IPS-15b (cell line): ENCODE results near the gene CYBRD1.
"Not testable (repeated sequence)": the region's sequence is repeated elsewhere in the genome, so short reads cannot be mapped to it uniquely, and the experiment has no call there.

Experiments used
- H3K27me3 ChIP-seq: one replicate; pipeline ENCODE4 v1.6.1; 2013; ENCODE audit warnings: low read length; ENCODE audit not compliant: control insufficient read depth, insufficient read depth
- H3K36me3 ChIP-seq: one replicate; pipeline ENCODE4 v1.6.1; 2013; ENCODE audit warnings: low read length; ENCODE audit not compliant: control insufficient read depth, insufficient read depth
- H3K4me1 ChIP-seq: one replicate; pipeline ENCODE4 v1.6.1; 2013; ENCODE audit warnings: mild to moderate bottlenecking, low read length; ENCODE audit not compliant: control insufficient read depth, insufficient read depth
- H3K4me3 ChIP-seq: one replicate; pipeline ENCODE4 v1.5.1; 2013; ENCODE audit warnings: low read depth, low read length
- H3K9ac ChIP-seq: one replicate; pipeline ENCODE4 v1.6.1; 2013; ENCODE audit warnings: low read depth, mild to moderate bottlenecking, low read length
- H3K9me3 ChIP-seq: one replicate; pipeline ENCODE4 v1.6.1; 2013; ENCODE audit warnings: mild to moderate bottlenecking, low read length; ENCODE audit not compliant: control insufficient read depth, insufficient read depth

Gene CYBRD1

GRCh38 chr2:171520471-171520870, 1.8 kb upstream of the CYBRD1 start:
- Histone ChIP-seq H3K27me3 (peaks cover 19% of the 10 kb centered on the region), H3K9ac (no peak overlapping the region), H3K36me3 (no peaks in the 10 kb centered on the region), H3K4me1 (peaks cover 10% of the 10 kb centered on the region), H3K9me3 (no peaks in the 10 kb centered on the region), H3K4me3 (no peak overlapping the region)

DNA sequence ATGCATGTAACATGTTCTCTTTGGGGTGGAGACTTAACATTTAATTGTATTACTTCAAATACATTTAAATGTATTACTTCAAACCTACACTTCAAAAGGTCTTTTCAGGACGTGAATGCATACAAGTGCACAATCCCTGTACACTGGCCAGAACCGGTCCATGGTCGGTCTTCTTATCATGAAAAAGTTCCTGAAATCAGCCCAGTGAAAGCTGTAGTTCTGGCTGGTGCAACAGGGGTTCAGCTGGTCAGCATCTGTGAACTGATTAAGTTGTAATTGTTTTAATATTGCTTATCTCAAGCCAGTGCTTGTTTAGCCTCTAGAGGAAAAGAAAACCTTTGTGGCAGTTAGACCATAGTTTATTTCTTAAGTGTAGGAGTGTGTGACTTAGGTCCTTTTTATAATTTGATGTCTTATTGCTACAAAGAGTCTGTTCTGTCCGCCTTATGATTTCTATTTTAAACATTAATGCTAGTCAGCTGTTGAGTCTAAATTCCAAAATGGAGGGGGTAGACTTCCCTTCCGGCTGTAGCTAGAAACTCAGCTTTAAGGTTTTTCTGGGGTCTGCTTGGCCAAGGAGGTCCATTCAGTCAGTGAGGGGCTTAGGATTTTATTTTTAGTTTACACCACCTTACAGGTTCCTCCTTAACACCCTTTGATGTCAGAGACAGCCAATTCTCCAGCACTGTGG, 768 bp upstream of the CYBRD1 start:
- no peaks in the 10 kb centered on the region for H3K36me3 ChIP-seq
- no peaks in the 10 kb centered on the region for H3K9me3 ChIP-seq
- peaks cover 10% of the 10 kb centered on the region for H3K4me1 ChIP-seq
- H3K27me3 ChIP-seq: peaks cover 19% of the 10 kb centered on the region
- peak overlapping the region; percentile 88 for H3K4me3 ChIP-seq
- peak overlapping the region; percentile 85 for H3K9ac ChIP-seq

DNA sequence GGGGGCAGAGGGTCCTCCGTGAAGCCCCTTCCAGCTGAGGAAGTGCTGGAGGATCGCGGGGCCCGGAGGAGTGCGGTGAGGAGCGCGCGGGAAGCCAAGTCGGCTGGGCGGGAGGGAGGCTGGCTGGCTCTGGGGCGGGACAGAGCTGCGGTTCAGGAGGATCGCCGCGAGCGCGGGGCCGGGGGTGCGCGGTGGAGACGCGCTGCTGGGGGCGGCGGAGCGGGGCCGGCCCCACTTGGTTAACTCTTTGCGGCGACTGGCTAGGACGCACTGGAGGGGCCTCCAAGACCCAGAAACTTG, 464 bp downstream of the CYBRD1 start:
- H3K9ac ChIP-seq: peak overlapping the region; percentile 85
- H3K36me3 ChIP-seq: no peaks in the 10 kb centered on the region
- peak overlapping the region; percentile 88 for H3K4me3 ChIP-seq
- H3K27me3 ChIP-seq: peaks cover 19% of the 10 kb centered on the region
- H3K9me3 ChIP-seq: no peaks in the 10 kb centered on the region
- peaks cover 10% of the 10 kb centered on the region for H3K4me1 ChIP-seq

GRCh38 chr2:171523088-171524017, 1.1 kb downstream of the CYBRD1 start:
- H3K4me3 ChIP-seq: peak overlapping the region; percentile 88
- no peaks in the 10 kb centered on the region for H3K36me3 ChIP-seq
- peaks cover 10% of the 10 kb centered on the region for H3K4me1 ChIP-seq
- no peaks in the 10 kb centered on the region for H3K9me3 ChIP-seq
- peak overlapping the region; percentile 85 for H3K9ac ChIP-seq
- peaks cover 19% of the 10 kb centered on the region for H3K27me3 ChIP-seq

DNA sequence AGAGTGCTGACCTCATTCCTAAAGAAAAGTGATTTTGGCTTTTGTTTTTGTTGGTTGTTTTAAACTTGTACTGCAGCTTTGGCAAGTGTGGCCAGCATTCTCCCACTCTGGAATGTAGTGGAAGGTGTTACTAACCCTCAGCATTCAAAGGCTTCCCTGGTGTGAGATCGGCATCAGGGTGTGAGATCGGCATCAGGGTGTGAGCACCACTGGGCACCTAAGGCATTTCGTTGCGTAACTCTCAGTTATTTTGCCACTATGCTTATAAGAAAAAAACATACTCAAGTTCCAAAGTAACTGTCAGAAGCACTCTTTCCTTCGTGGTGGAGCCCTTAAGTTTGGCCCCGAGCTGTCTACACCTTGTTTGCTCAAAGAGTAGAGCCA, 1.7 kb downstream of the CYBRD1 start:
- Histone ChIP-seq H3K4me3 (peak overlapping the region; percentile 88), H3K9ac (peak overlapping the region; percentile 12), H3K4me1 (peaks cover 10% of the 10 kb centered on the region), H3K9me3 (no peaks in the 10 kb centered on the region), H3K27me3 (peaks cover 19% of the 10 kb centered on the region), H3K36me3 (no peaks in the 10 kb centered on the region)

- Histone ChIP-seq H3K9ac (no peak overlapping the region), H3K27me3 (no peaks in the 10 kb centered on the region), H3K4me3 (no peak overlapping the region), H3K9me3 (no peaks in the 10 kb centered on the region), H3K36me3 (no peaks in the 10 kb centered on the region), H3K4me1 (no peaks in the 10 kb centered on the region)
These were observed 7.6 kb downstream of the CYBRD1 start for GRCh38 chr2:171529914-171530313.

DNA sequence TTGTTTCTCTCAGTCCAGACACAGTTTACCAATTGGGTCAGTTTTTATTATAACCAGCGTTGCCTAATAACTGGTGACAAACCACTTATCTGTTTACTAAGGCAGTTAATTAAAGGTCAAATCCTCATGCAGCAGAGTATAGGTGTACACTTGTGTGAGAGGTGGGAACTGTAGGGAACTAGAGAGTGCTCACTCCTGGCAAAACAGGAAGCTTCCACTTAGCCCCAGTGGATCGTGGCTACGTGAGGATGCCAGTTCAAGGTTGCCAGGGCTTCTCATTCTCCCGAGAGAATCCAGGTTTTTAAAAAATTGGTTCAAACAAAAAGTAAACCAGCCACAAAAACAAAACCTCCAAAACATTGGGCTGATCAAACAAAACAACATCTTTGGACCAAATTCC, 8.1 kb downstream of the CYBRD1 start:
- H3K9me3 ChIP-seq: no peaks in the 10 kb centered on the region
- no peak overlapping the region for H3K4me3 ChIP-seq
- H3K4me1 ChIP-seq: no peaks in the 10 kb centered on the region
- no peak overlapping the region for H3K9ac ChIP-seq
- no peaks in the 10 kb centered on the region for H3K36me3 ChIP-seq
- H3K27me3 ChIP-seq: no peaks in the 10 kb centered on the region

DNA sequence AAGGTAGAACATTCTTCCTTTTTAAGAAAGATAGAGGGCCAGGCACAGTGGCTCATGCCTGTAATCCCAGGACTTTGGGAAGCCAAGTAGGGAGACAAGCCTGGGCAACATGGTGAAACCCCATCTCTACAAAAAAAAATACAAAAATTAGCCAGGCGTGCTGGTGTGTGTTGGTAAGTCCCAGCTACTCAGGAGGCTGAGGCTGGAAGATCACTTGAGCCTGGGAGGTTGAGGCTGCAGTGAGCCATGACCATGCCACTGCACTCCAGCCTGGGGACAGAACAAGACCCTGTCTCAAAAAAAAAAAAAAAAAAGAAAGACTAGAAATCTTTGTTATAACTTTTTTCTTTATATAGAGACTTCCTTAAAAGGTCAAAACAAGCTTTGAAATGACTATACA, 8.6 kb downstream of the CYBRD1 start:
- not testable (repeated sequence) for H3K9ac ChIP-seq

GRCh38 chr2:171531291-171531690, 9.0 kb downstream of the CYBRD1 start:
- Histone ChIP-seq H3K27me3 (no peaks in the 10 kb centered on the region), H3K9ac (no peak overlapping the region), H3K4me3 (no peak overlapping the region), H3K4me1 (no peaks in the 10 kb centered on the region), H3K9me3 (no peaks in the 10 kb centered on the region), H3K36me3 (no peaks in the 10 kb centered on the region)

More for the DNA sequence above, 8.6 kb downstream of the CYBRD1 start:
- not testable (repeated sequence) for H3K27me3 ChIP-seq, H3K9me3 ChIP-seq, H3K36me3 ChIP-seq, H3K4me1 ChIP-seq, H3K4me3 ChIP-seq

DNA sequence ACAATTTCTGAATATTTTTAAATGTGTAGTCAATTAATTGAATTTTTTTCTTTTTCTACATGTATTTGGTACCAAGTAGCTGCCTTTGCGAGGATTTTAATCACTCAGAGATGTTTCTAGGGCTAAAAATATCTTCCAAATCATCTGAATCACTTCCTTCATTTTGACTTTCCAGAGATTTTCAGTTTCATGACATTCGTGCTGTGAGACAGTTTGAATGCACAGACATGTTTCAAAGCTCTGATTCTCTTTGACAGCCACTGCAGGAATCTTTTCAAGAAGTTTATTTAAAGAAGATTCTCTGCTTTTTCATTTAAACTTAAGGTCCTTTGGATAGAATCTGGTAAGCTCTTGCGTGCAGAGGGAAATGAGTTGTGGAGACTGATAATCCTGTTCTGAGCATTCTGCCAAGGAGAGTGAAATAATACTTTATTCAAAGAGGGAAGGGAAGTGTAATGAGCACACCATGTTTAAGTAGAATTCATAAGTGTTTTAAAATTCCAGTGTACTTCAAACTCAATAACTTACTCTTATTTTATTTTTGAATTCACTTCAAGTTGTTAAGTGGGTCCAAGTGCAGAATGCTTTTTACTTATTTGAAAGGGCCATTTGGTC, 9.7 kb downstream of the CYBRD1 start:
- Histone ChIP-seq H3K36me3 (no peaks in the 10 kb centered on the region), H3K9me3 (no peaks in the 10 kb centered on the region), H3K9ac (no peak overlapping the region), H3K4me1 (no peaks in the 10 kb centered on the region), H3K27me3 (no peaks in the 10 kb centered on the region), H3K4me3 (no peak overlapping the region)

GRCh38 chr2:171533331-171533730, 11.1 kb downstream of the CYBRD1 start:
- H3K36me3 ChIP-seq: no peaks in the 10 kb centered on the region
- H3K27me3 ChIP-seq: no peaks in the 10 kb centered on the region
- no peaks in the 10 kb centered on the region for H3K4me1 ChIP-seq
- no peaks in the 10 kb centered on the region for H3K9me3 ChIP-seq
- no peak overlapping the region for H3K9ac ChIP-seq
- no peak overlapping the region for H3K4me3 ChIP-seq

- H3K4me1 ChIP-seq, H3K9ac ChIP-seq, H3K27me3 ChIP-seq, H3K36me3 ChIP-seq, H3K4me3 ChIP-seq, H3K9me3 ChIP-seq: not testable (repeated sequence)
These were observed 13.3 kb downstream of the CYBRD1 start for GRCh38 chr2:171535528-171535927.
